GM18870 (cell line): ENCODE data around the gene GORAB.

Experiments
- ATAC-seq: cut with Tn5 transposase; IDR thresholded peaks from one replicate; pipeline ENCODE4 v1.9.1; 2021; ENCODE audit warnings: moderate library complexity; ENCODE audit not compliant: unreplicated experiment

The GORAB gene

GRCh38 chr1:170590921-170591705, 59.1 kb downstream of the GORAB start:
- no peak for ATAC-seq

- ATAC-seq: no peak
These were observed 60.7 kb downstream of the GORAB start for GRCh38 chr1:170592591-170593111.

GRCh38 chr1:170593173-170594011, 61.4 kb downstream of the GORAB start:
- no peak for ATAC-seq

GRCh38 chr1:170594066-170594626, 62.2 kb downstream of the GORAB start:
- no peak for ATAC-seq

- ATAC-seq: no peak
These were observed 64.7 kb downstream of the GORAB start for GRCh38 chr1:170596701-170597100.

- ATAC-seq: no peak
These were observed 66.7 kb downstream of the GORAB start for GRCh38 chr1:170598618-170599017.

GRCh38 chr1:170599033-170599432, 67.1 kb downstream of the GORAB start:
- ATAC-seq: no peak

GRCh38 chr1:170601866-170602265, 69.9 kb downstream of the GORAB start:
- ATAC-seq: no peak
